H7 (cell line): ENCODE data around the gene MRPS26. TPM values are rescaled to one million over a fixed set of nuclear protein-coding genes. Genes with fewer than 3 reads are reported as not detected.
A peak's percentile ranks its signal among the peaks of the same experiment; 100 is the strongest.
"Not testable (repeated sequence)": the region's sequence is repeated elsewhere in the genome, so short reads cannot be mapped to it uniquely, and the experiment has no call there.

Experiments
- DNase-seq: peaks from one replicate; pipeline ENCODE4 v3.0.0; 2012
- H3K27me3 ChIP-seq: 2 replicates; pipeline ENCODE4 v1.6.0; 2011; ENCODE audit warnings: mild to moderate bottlenecking, low read length; ENCODE audit not compliant: control insufficient read depth, insufficient read depth
- H3K36me3 ChIP-seq: replicated peaks from 2 replicates; pipeline ENCODE4 v1.5.1; 2011; ENCODE audit warnings: low read length; ENCODE audit not compliant: control insufficient read depth, insufficient read depth
- H3K4me3 ChIP-seq: 2 replicates; pipeline ENCODE4 v1.5.1; 2011; ENCODE audit warnings: low read depth, mild to moderate bottlenecking, control low read depth, low read length, moderate library complexity; ENCODE audit not compliant: insufficient read depth
- total RNA-seq: library from RNA; depleted of rRNA; stranded (reverse); fragments of >200 nt; shearing (Covaris generic); gene quantifications from 2 replicates; pipeline ENCODE4 v1.2.3, GENCODE V29; 2014

Gene MRPS26
- total RNA-seq, 1 experiment from 2014 or later, result 133 TPM

DNA sequence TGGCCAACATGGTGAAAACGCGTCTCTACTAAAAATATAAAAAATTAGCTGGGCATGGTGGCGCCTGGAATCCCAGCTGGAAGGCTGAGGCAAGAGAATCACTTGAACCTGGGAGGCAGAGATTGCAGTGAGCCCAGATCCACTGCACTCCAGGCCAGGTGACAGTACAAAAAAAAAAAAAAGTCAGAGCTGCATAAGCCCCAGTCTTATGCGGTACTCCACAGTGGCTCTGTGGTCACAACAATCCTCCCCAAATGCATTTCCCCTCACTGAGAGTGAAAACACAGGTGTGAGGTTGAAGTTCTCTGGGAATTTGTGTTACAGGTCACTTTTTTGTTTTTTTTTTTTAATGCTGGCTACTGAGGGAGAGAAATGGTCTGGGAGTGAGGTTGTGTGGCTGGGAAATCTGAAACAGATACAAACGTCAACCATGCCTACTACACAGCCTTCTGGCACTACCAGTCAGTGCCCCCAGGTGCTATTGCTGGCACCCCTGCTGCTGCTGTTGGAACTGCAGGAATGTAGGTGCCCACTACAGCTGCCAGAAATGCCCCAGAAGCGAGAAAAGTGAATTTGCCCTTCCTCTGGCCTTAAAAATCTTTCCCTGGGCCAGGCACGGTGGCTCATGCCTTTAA, 5.7 kb downstream of the MRPS26 start:
- DNase-seq, result no peak
- Histone ChIP-seq H3K4me3 (no peak overlapping the region), H3K27me3 (no peaks in the 10 kb centered on the region), H3K36me3 (peaks cover 16% of the 10 kb centered on the region)

GRCh38 chr20:3059489-3059888, 13.6 kb downstream of the MRPS26 start:
- DNase-seq, result no peak
- Histone ChIP-seq H3K27me3 (no peaks in the 10 kb centered on the region), H3K36me3 (no peaks in the 10 kb centered on the region), H3K4me3 (no peak overlapping the region)

GRCh38 chr20:3064119-3064518, 18.3 kb downstream of the MRPS26 start:
- not testable (repeated sequence) for H3K36me3 ChIP-seq, H3K27me3 ChIP-seq, DNase-seq, H3K4me3 ChIP-seq

DNA sequence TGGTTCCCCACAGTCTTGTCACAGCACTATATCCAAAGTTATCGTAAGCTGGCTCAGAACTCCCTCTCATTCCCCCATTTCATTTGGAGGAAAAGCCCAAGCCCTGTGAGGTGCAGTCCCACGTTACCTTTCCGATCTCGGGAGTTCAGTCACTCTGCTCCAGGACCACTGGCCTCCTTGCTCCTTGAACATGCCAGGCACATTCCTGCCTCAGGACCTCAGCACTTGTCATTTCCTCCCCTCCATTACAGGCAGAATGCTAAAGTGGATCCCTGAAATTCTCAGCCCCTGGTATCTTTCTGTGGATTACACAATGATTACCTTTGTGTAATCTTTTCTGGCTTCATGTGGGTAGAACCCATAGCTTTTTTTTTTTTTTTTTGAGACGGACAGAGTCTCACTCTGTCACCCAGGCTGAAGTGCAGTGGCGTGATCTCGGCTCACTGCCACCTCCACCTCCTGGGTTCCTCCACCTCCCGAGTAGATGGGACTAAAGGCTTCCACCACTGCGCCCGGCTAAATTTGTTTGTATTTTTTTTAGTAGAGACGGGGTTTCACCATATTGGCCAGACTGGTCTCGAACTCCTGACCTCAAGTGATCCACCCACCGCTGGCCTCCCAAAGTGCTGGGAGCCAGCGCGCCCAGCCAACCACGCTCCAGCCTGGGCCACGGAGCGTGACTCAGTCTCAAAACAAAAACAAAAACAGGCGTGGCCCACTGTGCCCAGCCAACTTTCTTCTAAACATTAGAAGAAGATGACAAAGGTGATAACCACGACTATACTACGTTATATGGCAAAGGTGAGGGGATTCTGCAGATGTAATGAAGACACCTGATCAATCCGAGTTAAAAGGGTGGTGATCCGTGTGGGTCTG, 21.5 kb downstream of the MRPS26 start:
- no peak overlapping the region for H3K4me3 ChIP-seq
- H3K27me3 ChIP-seq, result peaks cover 18% of the 10 kb centered on the region
- no peak for DNase-seq
- H3K36me3 ChIP-seq, result no peaks in the 10 kb centered on the region

DNA sequence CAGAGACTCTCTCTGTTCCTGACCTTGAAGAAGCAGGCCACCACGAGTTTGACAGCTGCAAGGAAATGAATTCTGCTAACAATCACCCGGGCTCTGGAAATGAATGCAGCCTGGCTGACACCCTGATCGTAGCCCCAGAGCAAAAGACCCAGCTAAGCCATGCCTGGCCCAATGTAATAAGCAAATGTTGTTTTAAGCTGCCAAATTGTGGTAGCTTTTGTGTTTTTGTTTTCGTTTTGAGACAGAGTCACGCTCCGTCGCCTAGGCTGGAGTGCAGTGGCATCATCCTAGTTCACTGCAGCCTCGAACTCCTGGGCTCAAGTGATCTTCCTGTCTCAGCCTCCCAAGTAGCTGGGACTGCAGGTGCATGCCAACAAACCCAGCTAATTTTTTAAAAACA, 22.2 kb downstream of the MRPS26 start:
- Histone ChIP-seq H3K36me3 (no peaks in the 10 kb centered on the region), H3K27me3 (peaks cover 25% of the 10 kb centered on the region), H3K4me3 (no peak overlapping the region)
- no peak for DNase-seq

GRCh38 chr20:3068986-3069900, 23.4 kb downstream of the MRPS26 start:
- Histone ChIP-seq H3K36me3 (no peaks in the 10 kb centered on the region), H3K27me3 (peaks cover 28% of the 10 kb centered on the region), H3K4me3 (no peak overlapping the region)
- peak; percentile 61 for DNase-seq

DNA sequence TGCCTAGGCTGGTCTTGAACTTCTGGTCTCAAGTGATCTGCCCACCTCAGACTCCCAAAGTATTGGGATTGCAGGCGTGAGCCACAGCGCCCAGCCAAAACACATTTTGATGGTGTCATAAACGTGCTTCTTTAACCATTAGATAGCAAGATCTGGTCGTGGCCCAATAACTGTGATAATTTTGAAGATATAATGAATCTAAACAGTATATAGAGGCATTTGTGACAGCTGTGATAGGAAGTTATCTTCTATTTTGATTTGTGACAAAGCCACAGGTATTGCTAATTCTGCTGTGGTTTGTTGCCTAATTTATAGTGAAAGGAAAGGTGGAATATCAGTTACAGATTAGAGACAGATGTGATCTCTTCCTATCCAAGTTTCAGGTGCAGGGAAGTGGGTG, 24.9 kb downstream of the MRPS26 start:
- H3K27me3 ChIP-seq, result peaks cover 28% of the 10 kb centered on the region
- DNase-seq, result no peak
- H3K4me3 ChIP-seq, result no peak overlapping the region
- H3K36me3 ChIP-seq, result no peaks in the 10 kb centered on the region

- Histone ChIP-seq H3K27me3 (peaks cover 28% of the 10 kb centered on the region), H3K36me3 (no peaks in the 10 kb centered on the region), H3K4me3 (peak overlapping the region; percentile 46)
- DNase-seq, result peak; percentile 44
These were observed 25.4 kb downstream of the MRPS26 start for GRCh38 chr20:3071266-3071609.

- H3K4me3 ChIP-seq, result peak within 1 kb of the TSS; percentile 46
- peak; percentile 82 for DNase-seq
- peaks cover 28% of the 10 kb centered on the region for H3K27me3 ChIP-seq
- no peaks in the 10 kb centered on the region for H3K36me3 ChIP-seq
These were observed 26.0 kb downstream of the MRPS26 start, which contains the start of gene OXT for GRCh38 chr20:3071610-3072529. Gene OXT (plus strand): TSS chr20:3071620. CDS start chr20:3071656, 36 bp downstream.

DNA sequence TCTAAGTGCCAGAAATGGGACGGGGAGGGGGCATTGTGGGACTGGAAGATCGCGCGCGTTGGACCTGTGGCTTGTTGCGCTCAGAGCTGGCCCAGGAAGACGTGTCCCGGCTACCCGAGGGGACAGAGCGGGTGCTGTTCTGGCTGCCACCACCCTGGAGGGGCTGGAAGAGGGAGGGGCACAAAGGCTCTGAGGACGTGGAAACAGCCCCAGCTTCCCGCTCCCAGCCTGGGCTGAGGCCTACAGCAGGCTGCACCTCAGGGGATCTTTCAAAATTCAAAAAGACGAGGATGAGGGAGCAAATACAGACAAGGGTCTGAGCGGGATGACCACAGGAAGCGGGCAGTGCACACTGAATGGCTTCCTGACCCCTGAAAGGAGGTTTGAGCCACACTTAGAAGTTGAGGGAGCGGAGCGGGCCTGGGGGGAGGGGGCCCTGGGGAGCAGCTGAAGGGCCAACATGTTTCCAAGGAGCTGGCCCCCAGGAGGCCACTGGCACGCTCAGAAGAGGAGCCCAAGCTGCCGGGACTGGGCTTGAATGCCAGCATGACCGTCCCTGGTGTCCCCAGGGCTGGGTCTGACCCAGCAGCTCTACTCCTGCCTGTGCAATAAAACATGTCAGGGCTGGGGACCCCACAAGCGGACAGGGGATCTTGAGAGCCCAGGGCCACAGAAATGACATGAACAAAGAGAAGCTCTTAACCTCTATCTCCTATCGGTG, 26.8 kb downstream of the MRPS26 start:
- DNase-seq, result peak; percentile 56
- Histone ChIP-seq H3K4me3 (peak overlapping the region; percentile 46), H3K27me3 (peaks cover 28% of the 10 kb centered on the region), H3K36me3 (no peaks in the 10 kb centered on the region)

- H3K36me3 ChIP-seq, H3K4me3 ChIP-seq, DNase-seq: not testable (repeated sequence)
- H3K27me3 ChIP-seq, result peaks cover 28% of the 10 kb centered on the region
These were observed 27.4 kb downstream of the MRPS26 start for GRCh38 chr20:3073251-3073643.

GRCh38 chr20:3074812-3075211, 29.0 kb downstream of the MRPS26 start:
- H3K27me3 ChIP-seq, result peaks cover 28% of the 10 kb centered on the region
- no peak for DNase-seq
- H3K4me3 ChIP-seq, result no peak overlapping the region
- no peaks in the 10 kb centered on the region for H3K36me3 ChIP-seq

- H3K27me3 ChIP-seq, result peaks cover 30% of the 10 kb centered on the region
These were observed 29.5 kb downstream of the MRPS26 start for GRCh38 chr20:3075315-3075714.

More at GRCh38 chr20:3075315-3075714, 29.5 kb downstream of the MRPS26 start:
- H3K36me3 ChIP-seq, H3K4me3 ChIP-seq, DNase-seq: not testable (repeated sequence)
